NCI-H345 treated with DMSO at 0.1 percent for 48 hours (cell line): ENCODE results near the gene BECN2.
A peak's percentile ranks its signal among the peaks of the same experiment; 100 is the strongest.

ENCODE experiments used
- DNase-seq: peaks from one replicate; lab custom pipeline; 2025; ENCODE audit not compliant: unreplicated experiment; lab: John Stamatoyannopoulos, UW

Gene BECN2

GRCh38 chr1:241957692-241958494 lies at the start of gene BECN2:
BECN2 (plus strand) TSS chr1:241957767; CDS start chr1:241957767, 0 bp downstream.
- no peak for DNase-seq

- no peak for DNase-seq
Measured at GRCh38 chr1:241916196-241916595, 41.4 kb upstream of the BECN2 start.

GRCh38 chr1:241917487-241917886 lies 40.1 kb upstream of the BECN2 start:
- DNase-seq: no peak

- DNase-seq: no peak
Measured at GRCh38 chr1:241918879-241919278, 38.7 kb upstream of the BECN2 start.

GRCh38 chr1:241924080-241924808 lies 33.3 kb upstream of the BECN2 start:
- no peak for DNase-seq

GRCh38 chr1:241926141-241926540 lies 31.4 kb upstream of the BECN2 start:
- DNase-seq: no peak

GRCh38 chr1:241927321-241927720 lies 30.2 kb upstream of the BECN2 start:
- DNase-seq: no peak

- DNase-seq: no peak
Measured at GRCh38 chr1:241932845-241933244, 24.7 kb upstream of the BECN2 start.

GRCh38 chr1:241934201-241934848 lies 23.2 kb upstream of the BECN2 start:
- no peak for DNase-seq

- DNase-seq: no peak
Measured at GRCh38 chr1:241934866-241935265, 22.7 kb upstream of the BECN2 start.

GRCh38 chr1:241939798-241940197 lies 17.8 kb upstream of the BECN2 start:
- DNase-seq: no peak

GRCh38 chr1:241942738-241943137 lies 14.8 kb upstream of the BECN2 start:
- DNase-seq: no peak

- DNase-seq: no peak
Measured at GRCh38 chr1:241944300-241944699, 13.3 kb upstream of the BECN2 start.

GRCh38 chr1:241947354-241947753 lies 10.2 kb upstream of the BECN2 start:
- no peak for DNase-seq

- no peak for DNase-seq
Measured at GRCh38 chr1:241950390-241950789, 7.2 kb upstream of the BECN2 start.

GRCh38 chr1:241962153-241962552 lies 4.6 kb downstream of the BECN2 start:
- peak; percentile 20 for DNase-seq

- no peak for DNase-seq
Measured at GRCh38 chr1:241963722-241964121, 6.2 kb downstream of the BECN2 start.

- no peak for DNase-seq
Measured at GRCh38 chr1:241964550-241965282, 7.1 kb downstream of the BECN2 start.

GRCh38 chr1:241968611-241969010 lies 11.0 kb downstream of the BECN2 start:
- no peak for DNase-seq

GRCh38 chr1:241972703-241973369 lies 15.3 kb downstream of the BECN2 start:
- no peak for DNase-seq

- DNase-seq: no peak
Measured at GRCh38 chr1:241976229-241976628, 18.7 kb downstream of the BECN2 start.
